DOHH2 (cell line): ENCODE measurements around the gene TRIM27.
"Not testable (repeated sequence)": the region's sequence is repeated elsewhere in the genome, so short reads cannot be mapped to it uniquely, and the experiment has no call there.

ENCODE experiments used
- H3F3A ChIP-seq: fragments of 200-600 bp; sonication (generic), shearing (Covaris generic); 2 replicates; pipeline ENCODE4 v1.6.0; 2016; ENCODE audit warnings: antibody characterized with exemption, mild to moderate bottlenecking; ENCODE audit not compliant: control insufficient read depth, insufficient read depth
- H3K27ac ChIP-seq: fragments of 200-600 bp; sonication (generic); 2 replicates; pipeline ENCODE4 v1.5.1; 2014; ENCODE audit warnings: low read depth, mild to moderate bottlenecking, low read length, moderate library complexity
- H3K27me3 ChIP-seq: fragments of 200-600 bp; sonication (generic); 2 replicates; pipeline ENCODE4 v1.6.1; 2014; ENCODE audit warnings: mild to moderate bottlenecking, low read length, mixed read lengths; ENCODE audit not compliant: control insufficient read depth
- H3K36me3 ChIP-seq: fragments of 200-600 bp; sonication (generic); 2 replicates; pipeline ENCODE4 v1.6.1; 2014; ENCODE audit warnings: mild to moderate bottlenecking, low read length, moderate library complexity, mixed read lengths; ENCODE audit not compliant: control insufficient read depth
- H3K4me1 ChIP-seq: fragments of 200-600 bp; sonication (generic); 2 replicates; pipeline ENCODE4 v1.6.1; 2014; ENCODE audit warnings: mild to moderate bottlenecking, low read length, mixed read lengths; ENCODE audit not compliant: control insufficient read depth
- H3K4me2 ChIP-seq: fragments of 200-600 bp; sonication (generic); 2 replicates; pipeline ENCODE4 v1.6.0; 2014; ENCODE audit warnings: mild to moderate bottlenecking, low read length, moderate library complexity
- H3K4me3 ChIP-seq: fragments of 200-600 bp; sonication (generic); 2 replicates; pipeline ENCODE4 v1.5.1; 2014; ENCODE audit warnings: mild to moderate bottlenecking, low read length, mixed read lengths
- H3K79me2 ChIP-seq: fragments of 200-600 bp; sonication (generic); 2 replicates; pipeline ENCODE4 v1.6.1; 2014; ENCODE audit warnings: mild to moderate bottlenecking, low read length, mixed read lengths; ENCODE audit not compliant: control insufficient read depth
- H3K9me2 ChIP-seq: fragments of 200-600 bp; sonication (generic); replicated peaks from 2 replicates; pipeline ENCODE4 v1.6.1; 2014; ENCODE audit warnings: mild to moderate bottlenecking, low read length, mixed read lengths; ENCODE audit not compliant: control insufficient read depth
- H3K9me3 ChIP-seq: fragments of 200-600 bp; sonication (generic); 2 replicates; pipeline ENCODE4 v1.6.1; 2014; ENCODE audit warnings: antibody characterized with exemption, low read length, mixed read lengths; ENCODE audit not compliant: control insufficient read depth, insufficient read depth
- H4K20me1 ChIP-seq: fragments of 200-600 bp; sonication (generic); 2 replicates; pipeline ENCODE4 v1.6.0; 2014; ENCODE audit warnings: low read depth, mild to moderate bottlenecking, antibody characterized with exemption, low read length, moderate library complexity; ENCODE audit not compliant: control insufficient read depth, insufficient read depth
- CTCF ChIP-seq: fragments of 200-600 bp; sonication (generic); IDR thresholded peaks from one replicate; pipeline ENCODE4 v1.5.1; 2014; ENCODE audit warnings: antibody characterized with exemption, mild to moderate bottlenecking, low read depth, low read length; ENCODE audit not compliant: poor library complexity, severe bottlenecking
- EZH2phosphoT487 ChIP-seq: fragments of 200-600 bp; sonication (generic); IDR thresholded peaks from 2 replicates; pipeline ENCODE4 v1.6.1; 2017; ENCODE audit warnings: borderline replicate concordance, mild to moderate bottlenecking, antibody characterized with exemption, low read length, moderate library complexity, mixed read lengths

TRIM27 gene

GRCh38 chr6:28956331-28956730 lies 32.5 kb upstream of the TRIM27 start:
- H3K4me3 ChIP-seq = no peak overlapping the region
- H3K27ac ChIP-seq = no peak overlapping the region
- H3K9me2 ChIP-seq = no peaks in the 10 kb centered on the region
- no peaks in the 10 kb centered on the region for H3K36me3 ChIP-seq
- peaks cover 3% of the 10 kb centered on the region; the same call in 1 of the 2 replicates for H3F3A ChIP-seq
- no peaks in the 10 kb centered on the region for H3K9me3 ChIP-seq
- H3K4me2 ChIP-seq = no peak overlapping the region
- no peaks in the 10 kb centered on the region for H3K79me2 ChIP-seq
- no peaks in the 10 kb centered on the region for H3K27me3 ChIP-seq
- H4K20me1 ChIP-seq = no peaks in the 10 kb centered on the region
- peaks cover 9% of the 10 kb centered on the region for H3K4me1 ChIP-seq
- no peak for TF ChIP-seq CTCF
- no peak for TF ChIP-seq EZH2phosphoT487

GRCh38 chr6:28953585-28954258 lies 29.9 kb upstream of the TRIM27 start:
- peak overlapping the region; percentile 76 for H3K4me3 ChIP-seq
- no peaks in the 10 kb centered on the region for H3K9me3 ChIP-seq
- H3K36me3 ChIP-seq = no peaks in the 10 kb centered on the region
- no peak overlapping the region for H3K27ac ChIP-seq
- H3F3A ChIP-seq = peaks cover 3% of the 10 kb centered on the region; the same call in 1 of the 2 replicates
- H3K4me2 ChIP-seq = peak overlapping the region; percentile 88
- H3K79me2 ChIP-seq = no peaks in the 10 kb centered on the region
- H3K9me2 ChIP-seq = no peaks in the 10 kb centered on the region
- H3K4me1 ChIP-seq = peaks cover 9% of the 10 kb centered on the region
- no peaks in the 10 kb centered on the region for H3K27me3 ChIP-seq
- no peaks in the 10 kb centered on the region for H4K20me1 ChIP-seq
- TF ChIP-seq CTCF (no peak), EZH2phosphoT487 (no peak)

GRCh38 chr6:28953039-28953584 lies 29.3 kb upstream of the TRIM27 start:
- H3K4me3 ChIP-seq = peak overlapping the region; percentile 76
- no peaks in the 10 kb centered on the region for H3K27me3 ChIP-seq
- no peaks in the 10 kb centered on the region for H3K9me3 ChIP-seq
- TF ChIP-seq EZH2phosphoT487 (no peak), CTCF (no peak)
- no peaks in the 10 kb centered on the region for H3K9me2 ChIP-seq
- no peak overlapping the region for H3K27ac ChIP-seq
- H3K79me2 ChIP-seq = no peaks in the 10 kb centered on the region
- H4K20me1 ChIP-seq = no peaks in the 10 kb centered on the region
- peaks cover 3% of the 10 kb centered on the region; the same call in 1 of the 2 replicates for H3F3A ChIP-seq
- no peaks in the 10 kb centered on the region for H3K36me3 ChIP-seq
- peaks cover 9% of the 10 kb centered on the region for H3K4me1 ChIP-seq
- peak overlapping the region; percentile 88 for H3K4me2 ChIP-seq

- H3K27ac ChIP-seq, H3F3A ChIP-seq, H3K27me3 ChIP-seq, H3K79me2 ChIP-seq, H3K9me3 ChIP-seq, H3K9me2 ChIP-seq, H4K20me1 ChIP-seq, H3K4me2 ChIP-seq, H3K36me3 ChIP-seq, H3K4me3 ChIP-seq: not testable (repeated sequence)
- H3K4me1 ChIP-seq = peaks cover 17% of the 10 kb centered on the region
Measured at GRCh38 chr6:28949656-28950195, 25.9 kb upstream of the TRIM27 start.
